Smooth muscle cell of the brain vasculature (primary cell): ENCODE data around the gene DSCAML1.

Experiments
- DNase-seq: peaks from one replicate; pipeline ENCODE4 v3.0.0-alpha.2; 2012; ENCODE audit warnings: low read depth, low spot score

The DSCAML1 gene

GRCh38 chr11:117453886-117454563 lies 343.0 kb downstream of the DSCAML1 start:
- no peak for DNase-seq

GRCh38 chr11:117449111-117449693 lies 347.8 kb downstream of the DSCAML1 start:
- DNase-seq: no peak

GRCh38 chr11:117444711-117445658 lies 352.0 kb downstream of the DSCAML1 start:
- no peak for DNase-seq

GRCh38 chr11:117444256-117444655 lies 352.8 kb downstream of the DSCAML1 start:
- DNase-seq: no peak

GRCh38 chr11:117443266-117444186 lies 353.5 kb downstream of the DSCAML1 start:
- no peak for DNase-seq

- no peak for DNase-seq
Measured at GRCh38 chr11:117442869-117443239, 354.2 kb downstream of the DSCAML1 start.

- no peak for DNase-seq
Measured at GRCh38 chr11:117442049-117442868, 354.8 kb downstream of the DSCAML1 start.

GRCh38 chr11:117441146-117441975 lies 355.7 kb downstream of the DSCAML1 start:
- DNase-seq: no peak

- DNase-seq: no peak
Measured at GRCh38 chr11:117440258-117440657, 356.8 kb downstream of the DSCAML1 start.

- no peak for DNase-seq
Measured at GRCh38 chr11:117439256-117439655, 357.8 kb downstream of the DSCAML1 start.

GRCh38 chr11:117438371-117439000 lies 358.5 kb downstream of the DSCAML1 start:
- DNase-seq: no peak

GRCh38 chr11:117437791-117438130 lies 359.3 kb downstream of the DSCAML1 start:
- no peak for DNase-seq

GRCh38 chr11:117437041-117437790 lies 359.8 kb downstream of the DSCAML1 start:
- no peak for DNase-seq

GRCh38 chr11:117435326-117435725 lies 361.7 kb downstream of the DSCAML1 start:
- DNase-seq: no peak

- DNase-seq: no peak
Measured at GRCh38 chr11:117434481-117434880, 362.5 kb downstream of the DSCAML1 start.

GRCh38 chr11:117433717-117434116 lies 363.3 kb downstream of the DSCAML1 start:
- no peak for DNase-seq

- no peak for DNase-seq
Measured at GRCh38 chr11:117431436-117431835, 365.6 kb downstream of the DSCAML1 start.

- DNase-seq: no peak
Measured at GRCh38 chr11:117430293-117430955, 366.6 kb downstream of the DSCAML1 start.
